ENCODE data around the gene CHRNA4. TPM values are rescaled to one million over a fixed set of nuclear protein-coding genes. Genes with fewer than 3 reads are reported as not detected.

The CHRNA4 gene
- total and polyA plus RNA-seq, 2 experiments from 2014 or later: 0.15 TPM; not detected in 1

- no peak overlapping the region for H3K27ac ChIP-seq
- H3K4me1 ChIP-seq (ENCODE audit: low read depth): no peaks in the 10 kb centered on the region
- no peak for DNase-seq (ENCODE audit: low read depth in 1 of 2, low spot score in 1 of 2)
- H3K4me3 ChIP-seq: no peak overlapping the region
- no peaks in the 10 kb centered on the region for H3K9me3 ChIP-seq (ENCODE audit: low read depth)
- TF ChIP-seq CTCF (IDR thresholded peaks at IDR 0.05; ENCODE audit: low read depth, low read length): no peak
- no peaks in the 10 kb centered on the region for H3K36me3 ChIP-seq
- H3K27me3 ChIP-seq: no peaks in the 10 kb centered on the region
These were observed 43.4 kb downstream of the CHRNA4 start for GRCh38 chr20:63317601-63318291.

- no peak overlapping the region for H3K27ac ChIP-seq
- H3K27me3 ChIP-seq: no peaks in the 10 kb centered on the region
- no peak for DNase-seq (ENCODE audit: low read depth in 1 of 2, low spot score in 1 of 2)
- H3K9me3 ChIP-seq (ENCODE audit: low read depth): no peaks in the 10 kb centered on the region
- H3K4me3 ChIP-seq: no peak overlapping the region
- H3K4me1 ChIP-seq (ENCODE audit: low read depth): no peaks in the 10 kb centered on the region
- no peaks in the 10 kb centered on the region for H3K36me3 ChIP-seq
- TF ChIP-seq CTCF (IDR thresholded peaks at IDR 0.05; ENCODE audit: low read depth, low read length): no peak
These were observed 44.1 kb downstream of the CHRNA4 start for GRCh38 chr20:63317061-63317460.

- H3K36me3 ChIP-seq: no peaks in the 10 kb centered on the region
- no peak overlapping the region for H3K27ac ChIP-seq
- H3K9me3 ChIP-seq (ENCODE audit: low read depth): no peaks in the 10 kb centered on the region
- H3K4me1 ChIP-seq (ENCODE audit: low read depth): no peaks in the 10 kb centered on the region
- no peak overlapping the region for H3K4me3 ChIP-seq
- no peaks in the 10 kb centered on the region for H3K27me3 ChIP-seq
- DNase-seq (ENCODE audit: low read depth in 1 of 2, low spot score in 1 of 2): no peak
- no peak for TF ChIP-seq CTCF (IDR thresholded peaks at IDR 0.05; ENCODE audit: low read depth, low read length)
These were observed 44.6 kb downstream of the CHRNA4 start for GRCh38 chr20:63316502-63316921.

GRCh38 chr20:63315731-63316491 lies 45.2 kb downstream of the CHRNA4 start:
- Histone ChIP-seq H3K4me1 (ENCODE audit: low read depth) (no peaks in the 10 kb centered on the region), H3K36me3 (no peaks in the 10 kb centered on the region), H3K4me3 (no peak overlapping the region), H3K27ac (no peak overlapping the region), H3K27me3 (no peaks in the 10 kb centered on the region), H3K9me3 (ENCODE audit: low read depth) (no peaks in the 10 kb centered on the region)
- DNase-seq (ENCODE audit: low read depth in 1 of 2, low spot score in 1 of 2): no peak
- TF ChIP-seq CTCF (IDR thresholded peaks at IDR 0.05; ENCODE audit: low read depth, low read length): no peak

GRCh38 chr20:63315240-63315689 lies 45.9 kb downstream of the CHRNA4 start:
- H3K9me3 ChIP-seq (ENCODE audit: low read depth): no peaks in the 10 kb centered on the region
- no peaks in the 10 kb centered on the region for H3K27me3 ChIP-seq
- no peak for TF ChIP-seq CTCF (IDR thresholded peaks at IDR 0.05; ENCODE audit: low read depth, low read length)
- H3K36me3 ChIP-seq: no peaks in the 10 kb centered on the region
- DNase-seq (ENCODE audit: low read depth in 1 of 2, low spot score in 1 of 2): no peak
- no peaks in the 10 kb centered on the region for H3K4me1 ChIP-seq (ENCODE audit: low read depth)
- no peak overlapping the region for H3K4me3 ChIP-seq
- H3K27ac ChIP-seq: no peak overlapping the region
